K562 (cell line): ENCODE results near the gene POLRMT. TPM values are rescaled to one million over a fixed set of nuclear protein-coding genes. Genes with fewer than 3 reads are reported as not detected.

Experiments
- BCL6 ChIP-seq: fragments of 250-450 bp; sonication (Bioruptor Pico); IDR thresholded peaks from 2 replicates; pipeline ENCODE4 v1.4.0; 2020
- BRCA1 ChIP-seq, 2 experiments: fragments of 450-650 bp in 1 of 2; sonication (generic) in 1 of 2; formaldehyde crosslinking in 1 of 2; IDR thresholded peaks; 2 replicates each; pipeline versions ENCODE4 v1.5.0 to v1.6.1; 2017 to 2020; ENCODE audit warnings: mild to moderate bottlenecking in 1 of 2, missing genetic modification reagents in 1 of 2
- BRF1 ChIP-seq: IDR thresholded peaks from 3 replicates; pipeline ENCODE4 v1.6.1; 2011; ENCODE audit warnings: borderline replicate concordance, mild to moderate bottlenecking; ENCODE audit not compliant: insufficient read length; ENCODE audit errors: extremely low read depth
- CREM ChIP-seq: IDR thresholded peaks from 2 replicates; pipeline ENCODE4 v1.6.1; 2014; ENCODE audit warnings: antibody characterized with exemption, low read depth
- CTBP1 ChIP-seq: fragments of 450-650 bp; IDR thresholded peaks from 2 replicates; pipeline ENCODE4 v1.6.1; 2016; ENCODE audit warnings: borderline replicate concordance
- CXXC5 ChIP-seq: fragments of 250-450 bp; sonication (Bioruptor Pico); IDR thresholded peaks from 2 replicates; pipeline ENCODE4 v1.8.0; 2022; ENCODE audit warnings: inconsistent platforms, mild to moderate bottlenecking, moderate library complexity
- E2F1 ChIP-seq: sonication (generic); formaldehyde crosslinking; IDR thresholded peaks from 2 replicates; pipeline ENCODE4 v1.8.1; 2023; ENCODE audit warnings: mild to moderate bottlenecking, missing genetic modification reagents, moderate library complexity
- ELF4 ChIP-seq: fragments of 450-650 bp; formaldehyde crosslinking; IDR thresholded peaks from 2 replicates; pipeline ENCODE4 v1.4.0; 2022; ENCODE audit warnings: missing genetic modification characterization
- ETV5 ChIP-seq: sonication (generic); formaldehyde crosslinking; IDR thresholded peaks from 2 replicates; pipeline ENCODE4 v1.4.0; 2020; ENCODE audit warnings: low read depth, mild to moderate bottlenecking, missing genetic modification reagents
- FOSL1 ChIP-seq: fragments of 200-800 bp; sonication (Bioruptor generic); conservative IDR thresholded peaks from 2 replicates; pipeline ENCODE4 v1.6.1; 2016; ENCODE audit warnings: missing genetic modification characterization, missing compliant biosample characterization
- ILF3 ChIP-seq: fragments of 450-650 bp; IDR thresholded peaks from 2 replicates; pipeline ENCODE4 v1.6.1; 2018; ENCODE audit warnings: antibody characterized with exemption, mild to moderate bottlenecking, moderate library complexity, borderline replicate concordance
- ILK ChIP-seq: fragments of 450-650 bp; IDR thresholded peaks from 2 replicates; pipeline ENCODE4 v1.6.1; 2016; ENCODE audit warnings: missing genetic modification characterization, low read depth, mild to moderate bottlenecking, missing compliant biosample characterization, moderate library complexity, borderline replicate concordance
- KLF16 ChIP-seq: IDR thresholded peaks from 2 replicates; pipeline ENCODE4 v1.6.1; 2016; ENCODE audit warnings: antibody characterized with exemption
- LARP7 ChIP-seq: fragments of 450-650 bp; IDR thresholded peaks from 2 replicates; pipeline ENCODE4 v1.6.1; 2016
- MTA2 ChIP-seq: fragments of 450-650 bp; IDR thresholded peaks from 2 replicates; pipeline ENCODE4 v1.6.1; 2016; ENCODE audit warnings: low read depth
- MXI1 ChIP-seq: IDR thresholded peaks from 2 replicates; pipeline ENCODE4 v1.6.1; 2011; ENCODE audit warnings: low read depth, mild to moderate bottlenecking, improper control_type of control experiment, low read length
- NELFE ChIP-seq: IDR thresholded peaks from 2 replicates; pipeline ENCODE4 v1.6.1; 2011; ENCODE audit warnings: mild to moderate bottlenecking; ENCODE audit not compliant: insufficient read depth, insufficient read length
- PHB2 ChIP-seq: fragments of 450-650 bp; IDR thresholded peaks from 2 replicates; pipeline ENCODE4 v1.6.1; 2017; ENCODE audit warnings: low read depth
- PRMT5 ChIP-seq: sonication (generic); formaldehyde crosslinking; IDR thresholded peaks from 2 replicates; pipeline ENCODE4 v1.5.0; 2020; ENCODE audit warnings: missing genetic modification reagents
- RFX5 ChIP-seq: IDR thresholded peaks from 2 replicates; pipeline ENCODE4 v1.6.1; 2011; ENCODE audit warnings: low read depth, mild to moderate bottlenecking, improper control_type of control experiment, low read length
- SNRNP70 ChIP-seq: fragments of 200-400 bp; formaldehyde crosslinking; optimal IDR thresholded peaks from 2 replicates; pipeline ENCODE3; 2017; ENCODE audit warnings: low read depth, low read length
- SP1 ChIP-seq: sonication (generic); formaldehyde crosslinking; IDR thresholded peaks from 2 replicates; pipeline ENCODE4 v1.8.1; 2022; ENCODE audit warnings: mild to moderate bottlenecking, missing genetic modification reagents
- SRSF1 ChIP-seq: fragments of 200-400 bp; formaldehyde crosslinking; IDR thresholded peaks from 2 replicates; pipeline ENCODE4 v1.6.1; 2017; ENCODE audit warnings: mild to moderate bottlenecking, low read depth, low read length, moderate library complexity
- TCF7L2 ChIP-seq: fragments of 150-350 bp; IDR thresholded peaks from 2 replicates; pipeline ENCODE4 v1.6.1; 2016; ENCODE audit warnings: low read depth, mild to moderate bottlenecking, low read length, moderate library complexity
- ZNF121 ChIP-seq: sonication (generic); formaldehyde crosslinking; conservative IDR thresholded peaks from 2 replicates; pipeline ENCODE4 v1.8.0; 2022; ENCODE audit warnings: missing genetic modification reagents
- ZNF239 ChIP-seq: fragments of 250-450 bp; sonication (Bioruptor Pico); IDR thresholded peaks from 2 replicates; pipeline ENCODE4 v1.4.0; 2020; ENCODE audit warnings: mild to moderate bottlenecking
- ZNF57 ChIP-seq: fragments of 450-650 bp; formaldehyde crosslinking; IDR thresholded peaks from 2 replicates; pipeline ENCODE4 v1.4.0; 2020; ENCODE audit warnings: mild to moderate bottlenecking, moderate library complexity
- ZNF668 ChIP-seq: fragments of 250-450 bp; sonication (Bioruptor Pico); IDR thresholded peaks from 2 replicates; pipeline ENCODE4 v1.8.0; 2022; ENCODE audit warnings: mild to moderate bottlenecking, inconsistent platforms
- ZNF766 ChIP-seq: fragments of 200-800 bp; sonication (Bioruptor generic); conservative IDR thresholded peaks from 2 replicates; pipeline ENCODE4 v1.6.1; 2016; ENCODE audit warnings: missing genetic modification characterization, missing compliant biosample characterization
- polyA plus RNA-seq, 8 experiments: library from polyadenylated mRNA; depleted of rRNA in 4 of 8; stranded (reverse) in 5 of 8; unstranded in 3 of 8; fragments of >200 nt; fragmentation: Nextera tagmentation in 2 of 8; fragmentation: Illumina TruSeq in 1 of 8; extraction: Ambion mirVana in 2 of 8; extraction: Trizol in 1 of 8; gene quantifications; 2 replicates each; pipeline versions ENCODE4 v1.2.1 to v1.2.3, GENCODE V29; 2011 to 2014; ENCODE audit warnings: inconsistent platforms in 1 of 8, missing spikeins in 1 of 8
- total RNA-seq, 7 experiments: library from RNA; depleted of rRNA in 6 of 7; stranded (reverse); fragments of >200 nt in 6 of 7; fragmentation: Illumina TruSeq in 2 of 7; extraction: Trizol in 2 of 7; gene quantifications; 2 replicates each; pipeline versions ENCODE4 v1.2.1 to v1.2.3, GENCODE V29; 2011 to 2021; ENCODE audit warnings: low replicate concordance in 1 of 7
- TF ChIP-seq, protein P1 (sequence below): fragments of 250-450 bp; sonication (Bioruptor Pico); IDR thresholded peaks from 2 replicates; pipeline ENCODE4 v1.5.0; 2021

Gene POLRMT
- total and polyA plus RNA-seq, 9 of the 15 experiments (the other 6 are each of a cell fraction or from before 2014, with no cell fraction given) = 30.3 to 144 (median 68.0) TPM

DNA sequence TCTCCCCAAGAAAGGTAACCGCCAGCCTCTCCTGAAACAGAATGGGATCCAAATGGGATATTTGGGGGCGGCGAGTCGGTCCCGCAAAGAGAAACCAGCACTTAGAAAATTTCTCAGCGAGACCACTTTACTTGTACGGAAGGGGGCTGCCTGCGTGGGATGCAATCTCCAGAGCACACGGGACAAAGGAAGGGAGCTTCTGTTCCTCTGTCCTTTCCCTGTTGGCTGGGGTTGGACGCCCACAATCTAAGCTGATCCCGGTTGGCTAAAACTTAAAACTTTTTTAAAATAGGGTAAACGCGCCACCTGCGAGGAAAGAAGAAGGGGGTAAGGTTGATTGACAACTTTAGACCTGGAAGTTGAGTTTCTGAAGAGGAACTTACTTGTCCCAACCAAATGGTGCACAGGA, 61.8 kb downstream of the POLRMT start (continued):
- 0 out of 2 replicates have a peak, but pooled peaks have one; percentile 27 for TF ChIP-seq CTBP1
- TF ChIP-seq ILF3 = no peak
- no peak for TF ChIP-seq ZNF668 (CRISPR knock-in tag)
- no peak for TF ChIP-seq ZNF766 (CRISPR knock-in tag)
- TF ChIP-seq, protein P1, sequence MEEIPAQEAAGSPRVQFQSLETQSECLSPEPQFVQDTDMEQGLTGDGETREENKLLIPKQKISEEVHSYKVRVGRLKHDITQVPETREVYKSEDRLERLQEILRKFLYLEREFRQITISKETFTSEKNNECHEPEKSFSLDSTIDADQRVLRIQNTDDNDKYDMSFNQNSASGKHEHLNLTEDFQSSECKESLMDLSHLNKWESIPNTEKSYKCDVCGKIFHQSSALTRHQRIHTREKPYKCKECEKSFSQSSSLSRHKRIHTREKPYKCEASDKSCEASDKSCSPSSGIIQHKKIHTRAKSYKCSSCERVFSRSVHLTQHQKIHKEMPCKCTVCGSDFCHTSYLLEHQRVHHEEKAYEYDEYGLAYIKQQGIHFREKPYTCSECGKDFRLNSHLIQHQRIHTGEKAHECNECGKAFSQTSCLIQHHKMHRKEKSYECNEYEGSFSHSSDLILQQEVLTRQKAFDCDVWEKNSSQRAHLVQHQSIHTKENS (CRISPR knock-in tag) = no peak
- 0 out of 2 replicates have a peak, but pooled peaks have one; percentile 34 for TF ChIP-seq E2F1 (CRISPR knock-in tag)
- no peak for TF ChIP-seq KLF16
- TF ChIP-seq CXXC5 (CRISPR knock-in tag) = no peak
- TF ChIP-seq ZNF121 (CRISPR knock-in tag) = no peak
- TF ChIP-seq NELFE = no peak
- no peak for TF ChIP-seq ETV5 (CRISPR knock-in tag)
- no peak for TF ChIP-seq SRSF1
- TF ChIP-seq ZNF57 (CRISPR knock-in tag) = no peak
- no peak for TF ChIP-seq LARP7
- TF ChIP-seq RFX5 = no peak
- TF ChIP-seq ZNF239 (CRISPR knock-in tag) = no peak
- TF ChIP-seq SP1 (CRISPR knock-in tag) = no peak; the same call in 1 of the 2 replicates
- no peak for TF ChIP-seq ELF4 (CRISPR knock-in tag)
- TF ChIP-seq TCF7L2 = no peak
- no peak for TF ChIP-seq MXI1
- TF ChIP-seq PHB2 = no peak
- TF ChIP-seq FOSL1 (tag) = no peak
- no peak for TF ChIP-seq PRMT5 (CRISPR knock-in tag)
- no peak for TF ChIP-seq BRF1
- no peak for TF ChIP-seq BCL6 (CRISPR knock-in tag)
- TF ChIP-seq ILK = no peak
- no peak for TF ChIP-seq MTA2
- no peak for TF ChIP-seq SNRNP70
- TF ChIP-seq BRCA1 (IDR thresholded peaks at IDR 0.05) = no peak
- TF ChIP-seq BRCA1 (CRISPR knock-in tag; IDR thresholded peaks at IDR 0.05) = no peak
- no peak for TF ChIP-seq CREM
